ENCODE measurements around the gene ELL. TPM values are rescaled to one million over a fixed set of nuclear protein-coding genes. Genes with fewer than 3 reads are reported as not detected.
A peak's percentile ranks its signal among the peaks of the same experiment; 100 is the strongest.

Gene ELL
- total RNA-seq, 1 donor from 2014 or later: 8.1 TPM

- no peak for DNase-seq (ENCODE audit: low read depth)
These were observed 31.1 kb downstream of the ELL start for GRCh38 chr19:18490728-18491127.

- DNase-seq (ENCODE audit: low read depth): no peak
These were observed 32.2 kb downstream of the ELL start for GRCh38 chr19:18489627-18490184.

DNA sequence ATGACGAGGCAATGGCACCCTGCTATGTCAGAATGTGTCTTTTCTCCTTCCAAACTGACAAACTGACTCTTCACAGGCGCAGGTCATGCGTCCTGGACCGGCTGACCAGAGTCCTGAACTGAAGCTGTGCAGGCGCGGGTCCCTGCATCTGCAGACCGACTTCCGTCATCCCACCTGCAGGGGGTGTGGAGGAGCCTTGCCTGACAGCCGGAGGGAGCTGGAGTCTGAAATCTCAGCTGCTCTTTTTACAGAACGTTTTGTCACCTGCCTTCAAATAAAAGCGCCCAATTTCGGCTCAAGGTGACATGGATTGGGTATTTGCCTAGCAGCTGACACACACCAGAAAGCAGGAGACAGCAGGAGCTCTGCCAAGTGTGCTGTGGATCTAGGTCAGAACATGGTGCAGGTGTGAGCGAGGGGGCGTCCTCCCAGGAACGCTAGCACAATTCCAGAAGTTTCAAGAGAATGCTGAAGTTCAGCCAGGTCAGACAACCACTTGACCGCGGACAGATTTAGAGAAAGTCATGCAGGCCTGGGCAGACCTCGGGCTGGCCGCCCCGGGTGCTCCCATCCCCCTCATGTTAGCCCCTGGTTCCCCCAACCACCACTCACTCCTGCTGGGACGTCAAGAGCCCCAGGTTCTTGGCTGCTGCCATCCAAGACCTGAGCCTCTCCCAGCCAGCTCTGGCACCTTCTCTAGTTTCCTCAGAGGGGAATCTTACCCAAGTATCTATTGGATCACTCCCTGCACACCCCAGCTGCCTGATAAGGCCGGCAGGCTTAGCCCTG lies 32.8 kb downstream of the ELL start:
- no peak for DNase-seq (ENCODE audit: low read depth)

GRCh38 chr19:18488403-18488723 lies 33.5 kb downstream of the ELL start:
- DNase-seq (ENCODE audit: low read depth): peak; percentile 65

GRCh38 chr19:18487576-18488402 lies 34.1 kb downstream of the ELL start:
- no peak for DNase-seq (ENCODE audit: low read depth)

- DNase-seq (ENCODE audit: low read depth): no peak
These were observed 35.1 kb downstream of the ELL start for GRCh38 chr19:18486746-18487145.

- no peak for DNase-seq (ENCODE audit: low read depth)
These were observed 36.9 kb downstream of the ELL start for GRCh38 chr19:18484992-18485391.

- DNase-seq (ENCODE audit: low read depth): no peak
These were observed 38.6 kb downstream of the ELL start for GRCh38 chr19:18483119-18483890.

DNA sequence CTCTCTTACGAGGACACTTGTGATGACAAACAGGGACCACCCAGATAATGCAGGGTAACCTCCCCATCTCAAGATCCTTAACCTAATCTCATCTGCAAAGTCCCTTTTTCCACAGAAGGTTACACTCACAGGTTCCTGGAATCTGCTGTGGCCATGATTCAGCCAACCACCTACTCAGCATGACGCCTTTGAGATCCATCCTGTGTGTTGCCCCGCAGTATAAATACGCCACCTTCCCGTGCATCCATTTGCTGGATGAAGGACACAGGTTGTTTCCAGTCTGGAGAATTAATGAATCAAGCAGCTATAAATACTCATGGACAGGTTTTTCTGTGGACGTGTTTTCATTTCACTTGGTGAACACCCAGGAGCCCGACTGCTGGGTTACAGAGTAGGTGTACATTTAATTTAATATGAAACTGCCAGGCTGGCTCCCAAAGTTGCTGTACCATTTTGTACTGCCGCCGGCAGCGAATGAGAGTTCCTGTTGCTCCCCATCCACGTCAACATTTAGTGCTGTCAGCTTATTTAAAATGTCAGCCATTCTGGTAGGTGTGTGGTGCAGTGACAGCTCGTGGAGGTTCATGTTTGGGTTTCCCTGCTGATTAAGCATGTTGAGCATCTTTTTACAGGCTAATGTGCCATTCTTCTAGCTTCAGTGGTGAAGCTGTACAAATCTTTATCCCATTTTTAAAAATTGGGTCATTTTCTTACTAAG lies 40.2 kb downstream of the ELL start:
- DNase-seq (ENCODE audit: low read depth): no peak

DNA sequence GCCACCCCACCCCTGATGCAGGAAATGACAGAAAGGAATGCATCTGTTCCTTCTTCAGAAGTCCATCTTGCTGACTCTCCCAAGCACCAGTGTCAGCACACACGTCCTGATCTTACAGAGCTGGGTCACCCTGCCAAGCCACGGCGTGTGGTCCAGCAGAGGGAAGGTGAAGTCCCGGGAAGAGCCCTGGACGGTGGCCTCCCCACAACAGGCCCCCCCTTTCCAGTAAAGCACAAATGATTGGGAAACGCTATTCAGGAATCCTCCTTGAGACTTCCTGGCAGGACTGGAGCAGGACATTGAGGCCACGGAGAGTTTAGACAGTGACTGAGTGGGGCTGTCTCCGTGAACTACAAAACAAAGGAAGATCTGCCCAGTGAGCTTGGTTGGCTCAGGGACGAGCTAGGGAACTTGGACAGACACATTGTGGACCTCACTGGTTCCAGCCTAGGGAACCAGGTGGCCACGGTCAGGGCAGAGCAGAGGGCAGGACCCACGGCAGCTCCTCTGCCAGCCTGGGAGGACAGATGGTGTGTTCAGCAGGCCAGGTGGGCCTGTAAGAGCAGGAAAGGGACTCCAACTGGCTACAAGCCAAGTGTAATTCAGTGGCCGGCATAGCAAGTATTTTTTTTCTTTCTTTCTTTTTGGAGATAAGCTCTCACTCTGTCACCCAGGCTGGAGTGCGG lies 41.7 kb downstream of the ELL start:
- DNase-seq (ENCODE audit: low read depth): peak; percentile 68

DNA sequence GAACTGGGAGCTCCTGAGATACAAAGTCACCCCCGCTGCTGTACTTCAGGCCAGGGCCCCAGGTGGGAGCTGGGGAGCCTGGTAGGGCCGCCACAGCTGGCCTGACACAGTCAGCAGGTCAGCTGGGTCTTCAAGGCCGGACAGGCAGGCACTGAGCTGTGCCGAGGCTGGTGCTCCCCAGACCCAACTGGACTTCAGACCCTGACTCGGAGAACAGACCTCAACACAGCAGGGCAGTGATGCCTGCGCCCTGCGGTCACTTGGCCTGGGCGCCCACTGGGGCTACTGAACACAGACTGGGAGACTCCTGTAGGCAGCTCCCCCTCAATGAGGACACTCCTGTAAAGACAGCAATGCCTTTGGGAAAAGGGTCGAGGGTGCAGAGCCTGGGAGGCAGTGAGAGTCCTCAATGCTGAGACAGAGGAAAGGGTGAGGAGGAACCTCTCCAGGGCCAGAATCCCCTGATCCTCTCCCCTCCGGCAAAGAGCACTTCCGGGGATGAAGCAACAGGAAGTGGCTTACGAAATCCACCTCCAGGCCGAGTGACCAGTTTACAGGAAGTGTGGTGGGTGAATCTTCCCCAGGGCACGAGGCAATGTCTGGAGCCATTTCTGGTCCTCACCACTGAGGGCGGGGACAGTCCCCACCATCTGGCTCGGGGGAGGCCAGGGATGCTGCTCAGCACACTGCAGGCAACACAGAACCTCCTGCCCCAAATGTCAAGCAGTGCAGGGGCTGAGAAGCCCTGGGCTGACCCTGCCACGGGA lies 43.1 kb downstream of the ELL start:
- DNase-seq (ENCODE audit: low read depth): peak; percentile 68

- peak; percentile 60 for DNase-seq (ENCODE audit: low read depth)
These were observed 43.9 kb downstream of the ELL start for GRCh38 chr19:18477974-18478373.

DNA sequence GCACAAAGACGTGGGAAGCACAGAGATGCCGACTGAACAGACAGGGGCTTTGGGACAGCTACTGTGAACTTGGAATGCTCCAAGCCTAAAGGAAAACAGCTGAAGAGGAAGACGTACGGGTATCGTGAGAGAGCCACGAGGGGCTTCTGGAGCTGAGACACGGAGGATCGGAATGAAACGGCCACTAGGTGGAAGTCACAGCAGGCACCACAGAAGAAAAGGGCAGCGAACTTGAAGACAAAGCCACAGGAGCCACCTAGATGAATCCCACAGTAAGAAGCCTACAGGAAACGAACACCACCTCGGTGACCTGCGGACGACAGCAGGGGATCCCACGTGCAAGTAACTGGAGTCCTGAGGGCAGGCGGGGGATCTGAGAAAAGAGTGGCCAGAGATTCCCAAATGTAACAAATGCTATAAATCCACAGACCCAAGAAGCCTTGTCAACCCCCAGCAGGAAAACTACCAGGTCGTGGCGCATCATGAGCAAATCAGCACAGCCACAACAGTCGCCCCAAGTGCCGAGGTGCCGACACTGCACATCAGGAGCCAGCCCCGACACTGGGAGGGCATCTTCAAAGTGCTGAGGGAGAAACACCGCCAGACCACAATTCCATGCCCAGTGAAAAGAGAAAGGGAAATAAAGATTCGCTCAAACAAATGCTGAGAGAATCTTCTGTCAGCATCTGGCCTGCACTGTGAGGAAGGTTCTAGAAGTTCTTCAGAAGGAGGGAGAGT lies 44.7 kb downstream of the ELL start:
- DNase-seq (ENCODE audit: low read depth): no peak

DNA sequence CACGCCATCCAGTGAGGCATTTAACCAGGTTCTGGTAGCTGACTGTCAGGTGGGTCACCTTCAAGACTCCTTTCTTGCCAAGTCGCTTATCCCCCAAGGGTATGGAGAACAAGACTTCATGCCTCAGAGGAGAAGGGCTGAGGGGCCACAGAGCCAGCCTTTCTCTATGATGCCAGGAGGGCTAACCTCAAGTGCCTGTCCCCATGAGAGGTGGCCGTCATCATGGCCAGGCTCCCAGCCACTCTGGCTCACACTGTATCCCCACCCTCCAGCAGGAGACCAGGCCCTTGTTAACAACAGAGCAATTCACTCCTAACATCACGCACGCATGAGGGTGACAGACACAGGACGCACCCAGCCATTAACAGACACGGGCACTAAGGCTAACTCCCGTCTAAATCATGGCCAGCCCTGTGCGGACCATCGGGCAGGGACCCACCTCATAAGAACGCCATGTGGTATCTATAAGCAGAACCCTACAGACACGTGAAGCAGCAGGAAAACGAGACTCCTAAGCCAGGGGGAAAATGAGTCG lies 45.3 kb downstream of the ELL start:
- no peak for DNase-seq (ENCODE audit: low read depth)

DNA sequence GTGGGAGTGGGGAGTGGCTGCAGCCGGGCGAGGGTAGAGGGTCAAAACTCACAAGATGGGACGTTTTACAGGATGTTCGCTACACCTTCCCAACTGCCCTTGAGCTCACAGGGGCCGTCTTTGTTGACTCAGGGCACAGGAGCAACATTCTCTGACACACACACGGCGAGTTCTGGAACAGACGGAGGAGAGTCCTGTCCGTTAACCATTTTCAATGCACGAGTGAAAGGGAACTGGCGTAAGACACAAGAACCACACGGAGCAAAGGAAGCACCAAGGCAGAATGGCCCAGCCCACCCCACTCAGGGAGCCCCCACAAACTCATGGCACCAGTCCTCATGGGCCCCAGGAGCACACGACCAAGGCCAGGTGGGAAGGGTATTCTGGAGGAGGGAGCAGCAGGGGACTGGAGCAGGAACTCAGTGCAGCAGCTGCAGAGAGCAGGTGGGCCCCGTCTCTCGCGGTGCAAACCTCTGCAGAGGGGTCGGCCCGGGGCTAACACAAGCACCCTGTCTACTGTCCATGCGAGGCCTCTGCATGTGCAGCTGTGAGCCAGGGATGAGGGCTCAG lies 46.0 kb downstream of the ELL start:
- no peak for DNase-seq (ENCODE audit: low read depth)

DNA sequence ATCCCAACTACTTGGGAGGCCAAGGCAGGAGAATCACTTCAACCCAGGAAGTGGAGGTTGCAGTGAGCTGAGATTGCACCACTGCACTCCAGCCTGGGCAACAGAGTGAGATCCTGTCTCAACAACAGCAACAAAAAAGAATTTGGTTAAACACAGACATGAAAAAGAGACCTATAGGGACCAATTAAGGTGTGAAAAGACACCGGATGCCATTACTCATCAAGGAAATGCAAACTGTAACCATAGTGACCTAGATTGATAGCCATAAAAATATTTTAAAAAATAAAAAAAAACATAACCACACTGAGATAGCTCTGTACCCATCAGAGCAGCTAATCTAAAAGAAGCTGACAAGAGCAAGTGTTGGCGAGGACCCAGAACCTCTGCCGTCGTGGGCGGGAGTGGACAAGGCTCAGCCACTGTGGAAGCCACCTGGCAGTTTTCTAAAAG lies 46.8 kb downstream of the ELL start:
- no peak for DNase-seq (ENCODE audit: low read depth)

GRCh38 chr19:18474366-18474887 lies 47.4 kb downstream of the ELL start:
- DNase-seq (ENCODE audit: low read depth): no peak

- no peak for DNase-seq (ENCODE audit: low read depth)
These were observed 48.2 kb downstream of the ELL start for GRCh38 chr19:18473706-18474087.

Measured in myocyte (in vitro differentiated cells).